T-helper 1 cell treated with Interleukin-12 subunit alpha and Interleukin-12 subunit beta and Interleukin-4 antibody, amounts not matched to agents 30 μg/mL and 1 μg/mL, for 36 hours (primary cell): ENCODE data around the gene PPP1R2.
"Not testable (repeated sequence)": the region's sequence is repeated elsewhere in the genome, so short reads cannot be mapped to it uniquely, and the experiment has no call there.

Source experiments
- H3K27ac Mint-ChIP-seq: one replicate; pipeline ENCODE4 v1.8.0; 2021; ENCODE audit warnings: mild to moderate bottlenecking, mixed read lengths
- H3K27me3 Mint-ChIP-seq: one replicate; pipeline ENCODE4 v1.8.0; 2021; ENCODE audit warnings: low read depth, mixed read lengths
- H3K36me3 Mint-ChIP-seq: one replicate; pipeline ENCODE4 v1.8.0; 2021; ENCODE audit warnings: low read depth, mixed read lengths
- H3K4me1 Mint-ChIP-seq: one replicate; pipeline ENCODE4 v1.8.0; 2021; ENCODE audit warnings: low read depth, mixed read lengths
- H3K4me3 Mint-ChIP-seq: one replicate; pipeline ENCODE4 v1.8.0; 2021; ENCODE audit warnings: mild to moderate bottlenecking, moderate library complexity, mixed read lengths
- H3K9me3 Mint-ChIP-seq: one replicate; pipeline ENCODE4 v1.8.0; 2021; ENCODE audit warnings: mixed read lengths

The PPP1R2 gene

GRCh38 chr3:195539479-195539878, 3.6 kb downstream of the PPP1R2 start:
- H3K27me3 Mint-ChIP-seq, result no peaks in the 10 kb centered on the region
- peak overlapping the region; percentile 38 for H3K27ac Mint-ChIP-seq

GRCh38 chr3:195537995-195538394, 5.1 kb downstream of the PPP1R2 start:
- H3K27me3 Mint-ChIP-seq, result no peaks in the 10 kb centered on the region
- H3K4me1 Mint-ChIP-seq, result peaks cover 51% of the 10 kb centered on the region
- H3K4me3 Mint-ChIP-seq, result peak overlapping the region; percentile 54
- no peak overlapping the region for H3K27ac Mint-ChIP-seq
- H3K9me3 Mint-ChIP-seq, result no peaks in the 10 kb centered on the region
- peaks cover 19% of the 10 kb centered on the region for H3K36me3 Mint-ChIP-seq

More at GRCh38 chr3:195539479-195539878, 3.6 kb downstream of the PPP1R2 start:
- Mint-ChIP-seq H3K36me3 (peaks cover 15% of the 10 kb centered on the region), H3K9me3 (no peaks in the 10 kb centered on the region), H3K4me3 (peak overlapping the region; percentile 83), H3K4me1 (peaks cover 57% of the 10 kb centered on the region)

DNA sequence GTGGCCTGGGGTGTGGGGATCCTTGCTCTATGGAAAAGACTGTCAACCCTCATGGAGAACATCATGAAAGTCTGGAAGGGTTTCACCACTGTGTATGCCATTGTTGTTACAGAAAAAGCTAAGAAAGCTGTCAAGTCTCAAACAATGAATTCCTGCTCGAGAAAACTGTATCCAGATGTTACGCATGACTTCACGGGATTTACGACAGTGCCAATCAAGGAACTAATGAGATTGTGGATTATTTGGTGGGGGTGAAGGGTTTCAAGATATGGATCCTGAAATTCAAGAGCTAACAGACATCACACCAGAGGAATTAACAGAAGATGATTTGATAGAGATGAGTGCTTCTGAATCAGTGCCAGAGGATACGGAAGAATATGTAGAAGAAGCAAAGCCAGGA, 7.8 kb downstream of the PPP1R2 start:
- Mint-ChIP-seq H3K27ac (no peak overlapping the region), H3K4me3 (no peak overlapping the region), H3K27me3 (no peaks in the 10 kb centered on the region), H3K4me1 (peaks cover 46% of the 10 kb centered on the region), H3K36me3 (peaks cover 18% of the 10 kb centered on the region), H3K9me3 (no peaks in the 10 kb centered on the region)

- Mint-ChIP-seq H3K4me1 (peaks cover 26% of the 10 kb centered on the region), H3K36me3 (peaks cover 15% of the 10 kb centered on the region), H3K4me3 (no peak overlapping the region), H3K27ac (no peak overlapping the region), H3K9me3 (no peaks in the 10 kb centered on the region), H3K27me3 (no peaks in the 10 kb centered on the region)
These were observed 10.3 kb downstream of the PPP1R2 start for GRCh38 chr3:195532834-195533233.

- Mint-ChIP-seq H3K27me3 (no peaks in the 10 kb centered on the region), H3K9me3 (no peaks in the 10 kb centered on the region), H3K4me3 (no peak overlapping the region), H3K36me3 (peaks cover 18% of the 10 kb centered on the region), H3K4me1 (peaks cover 23% of the 10 kb centered on the region), H3K27ac (no peak overlapping the region)
These were observed 10.8 kb downstream of the PPP1R2 start for GRCh38 chr3:195532345-195532744.

- Mint-ChIP-seq H3K4me1 (peaks cover 23% of the 10 kb centered on the region), H3K4me3 (no peak overlapping the region), H3K36me3 (peaks cover 18% of the 10 kb centered on the region), H3K27me3 (no peaks in the 10 kb centered on the region), H3K9me3 (no peaks in the 10 kb centered on the region), H3K27ac (no peak overlapping the region)
These were observed 11.4 kb downstream of the PPP1R2 start for GRCh38 chr3:195531683-195532082.

DNA sequence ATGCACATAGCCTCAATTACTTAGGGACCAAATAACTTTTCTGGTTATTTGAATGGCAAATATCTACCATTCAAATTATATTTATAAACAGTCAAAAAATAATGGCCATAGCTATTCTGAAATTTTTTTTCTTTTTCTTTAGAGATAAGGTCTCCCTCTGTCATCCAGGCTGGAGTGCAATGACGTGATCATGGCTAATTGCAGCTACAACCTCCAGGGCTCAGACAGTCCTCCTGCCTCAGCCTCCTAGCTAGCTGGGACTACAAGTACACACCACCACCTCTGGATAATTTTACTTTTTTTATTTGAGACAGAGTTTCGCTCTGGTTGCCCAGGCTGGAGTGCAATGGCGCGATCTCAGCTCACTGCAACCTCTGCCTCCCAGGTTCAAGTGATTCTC, 16.6 kb downstream of the PPP1R2 start:
- Mint-ChIP-seq H3K27ac (no peak overlapping the region), H3K4me1 (peaks cover 26% of the 10 kb centered on the region), H3K9me3 (no peaks in the 10 kb centered on the region), H3K27me3 (no peaks in the 10 kb centered on the region), H3K4me3 (no peak overlapping the region), H3K36me3 (peaks cover 17% of the 10 kb centered on the region)

- Mint-ChIP-seq H3K27ac (peak overlapping the region; percentile 79), H3K4me3 (no peak overlapping the region), H3K27me3 (no peaks in the 10 kb centered on the region), H3K4me1 (peaks cover 25% of the 10 kb centered on the region), H3K36me3 (peaks cover 15% of the 10 kb centered on the region), H3K9me3 (no peaks in the 10 kb centered on the region)
These were observed 18.8 kb downstream of the PPP1R2 start for GRCh38 chr3:195524171-195524896.

DNA sequence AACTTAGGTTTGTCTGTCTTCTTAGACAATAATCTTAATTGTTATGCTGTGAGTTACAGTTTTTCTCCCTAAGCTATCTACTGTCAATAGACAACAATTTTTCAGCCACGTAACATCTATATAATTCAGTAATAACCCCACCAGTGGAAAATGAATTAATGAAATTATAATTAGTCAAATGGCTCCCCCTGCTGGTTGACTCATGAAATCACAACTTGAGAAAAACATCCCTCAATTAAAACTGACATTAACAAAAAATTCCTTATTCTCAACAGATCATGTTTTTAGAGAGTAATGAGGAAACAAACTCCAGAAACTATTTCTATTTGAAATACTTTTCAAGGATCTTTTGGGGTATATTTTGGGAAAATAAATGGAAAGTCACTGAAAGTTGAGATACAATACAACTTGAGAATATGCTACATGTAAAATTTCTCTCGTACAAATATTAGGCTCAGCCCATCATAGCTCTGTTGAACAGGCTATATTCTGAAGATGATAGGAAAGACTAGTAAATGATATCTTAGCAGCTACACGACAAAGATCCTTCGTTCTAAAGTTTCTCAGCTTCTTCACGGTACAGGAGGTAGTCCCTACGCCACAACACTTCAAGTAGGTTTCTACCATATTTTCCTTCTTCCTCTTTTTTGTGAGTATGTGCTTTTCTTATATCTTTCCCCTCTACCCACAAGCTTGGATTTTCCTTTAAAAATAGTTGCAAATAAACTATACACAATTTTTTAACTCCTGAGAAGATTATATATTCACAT, 20.7 kb downstream of the PPP1R2 start:
- H3K27me3 Mint-ChIP-seq, result no peaks in the 10 kb centered on the region
- H3K36me3 Mint-ChIP-seq, result peaks cover 18% of the 10 kb centered on the region
- H3K4me1 Mint-ChIP-seq, result peaks cover 23% of the 10 kb centered on the region
- no peak overlapping the region for H3K27ac Mint-ChIP-seq
- H3K9me3 Mint-ChIP-seq, result no peaks in the 10 kb centered on the region
- H3K4me3 Mint-ChIP-seq, result no peak overlapping the region

DNA sequence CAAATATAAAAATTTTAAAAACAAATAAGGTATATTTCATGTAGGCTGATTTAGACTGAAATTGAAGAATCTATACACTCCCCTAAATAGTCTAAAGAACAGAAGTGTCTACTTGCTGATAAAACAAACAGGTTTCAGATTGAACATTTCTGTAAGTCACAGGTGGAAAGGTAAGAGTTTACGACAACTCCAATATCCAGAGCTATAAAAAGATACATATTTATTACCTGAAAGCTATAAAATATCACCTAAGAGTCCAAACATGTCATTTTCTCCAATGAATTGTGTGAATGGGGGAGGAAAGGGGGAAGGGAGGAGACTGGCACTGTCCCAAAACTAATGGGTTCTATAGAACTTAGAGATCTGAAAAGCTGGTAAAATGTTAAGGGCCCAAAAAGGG, 26.1 kb downstream of the PPP1R2 start:
- Mint-ChIP-seq H3K27me3 (no peaks in the 10 kb centered on the region), H3K36me3 (peaks cover 40% of the 10 kb centered on the region), H3K4me1 (peaks cover 5% of the 10 kb centered on the region), H3K4me3 (no peak overlapping the region), H3K9me3 (no peaks in the 10 kb centered on the region), H3K27ac (no peak overlapping the region)

GRCh38 chr3:195514610-195515235, 28.4 kb downstream of the PPP1R2 start:
- not testable (repeated sequence) for H3K27me3 Mint-ChIP-seq, H3K27ac Mint-ChIP-seq, H3K9me3 Mint-ChIP-seq, H3K4me3 Mint-ChIP-seq, H3K4me1 Mint-ChIP-seq
- H3K36me3 Mint-ChIP-seq, result peaks cover 41% of the 10 kb centered on the region

DNA sequence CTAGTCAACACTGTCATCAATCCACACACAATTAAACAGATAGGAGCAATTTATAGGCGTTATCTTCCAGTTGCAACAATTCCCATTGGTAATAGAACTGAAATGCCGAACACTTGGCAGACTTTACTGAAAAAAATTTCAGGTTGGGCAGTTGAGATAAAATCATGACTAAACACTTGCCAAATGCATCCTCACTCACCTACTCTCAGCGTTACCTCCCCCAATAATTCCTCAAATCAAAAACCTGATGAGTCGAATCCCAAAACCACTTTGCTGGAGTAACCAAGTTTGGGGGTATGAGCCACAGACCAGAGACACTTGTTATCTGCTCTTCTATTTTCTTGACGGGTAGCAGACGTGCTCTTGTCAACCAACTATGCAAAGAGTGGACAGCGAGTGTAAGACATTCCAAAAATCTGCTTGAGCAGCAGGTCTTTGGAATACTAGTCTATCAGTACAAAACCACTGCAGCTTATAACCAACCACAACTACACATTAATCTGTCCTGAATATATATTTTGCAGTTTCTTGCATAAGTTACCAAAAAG, 30.3 kb downstream of the PPP1R2 start:
- Mint-ChIP-seq H3K36me3 (peaks cover 38% of the 10 kb centered on the region), H3K4me1 (peaks cover 7% of the 10 kb centered on the region), H3K4me3 (no peak overlapping the region), H3K27ac (no peak overlapping the region), H3K27me3 (no peaks in the 10 kb centered on the region), H3K9me3 (no peaks in the 10 kb centered on the region)

DNA sequence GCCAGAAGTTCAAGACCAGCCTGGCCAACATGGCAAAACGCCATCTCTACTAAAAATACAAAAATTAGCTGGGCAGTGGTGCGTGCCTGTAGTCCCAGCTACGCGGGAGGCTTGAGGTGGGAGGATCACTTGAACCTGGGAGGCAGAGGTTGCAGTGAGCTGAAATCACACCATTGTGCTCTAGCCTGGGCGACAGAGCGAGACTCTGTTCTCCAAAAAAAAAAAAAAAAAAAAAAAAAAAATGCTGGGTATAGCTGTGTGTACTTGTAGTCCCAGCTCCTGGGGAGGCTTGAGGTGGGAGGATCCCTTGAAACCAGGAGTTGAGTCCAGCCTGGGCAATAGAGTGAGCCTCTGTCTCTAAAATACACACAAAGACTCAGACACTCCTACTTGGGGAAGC, 32.0 kb downstream of the PPP1R2 start:
- Mint-ChIP-seq H3K27ac (no peak overlapping the region), H3K27me3 (no peaks in the 10 kb centered on the region), H3K4me1 (peaks cover 3% of the 10 kb centered on the region), H3K9me3 (no peaks in the 10 kb centered on the region), H3K4me3 (no peak overlapping the region), H3K36me3 (peaks cover 29% of the 10 kb centered on the region)

GRCh38 chr3:195508185-195508584, 34.9 kb downstream of the PPP1R2 start:
- Mint-ChIP-seq H3K27ac (no peak overlapping the region), H3K27me3 (no peaks in the 10 kb centered on the region), H3K4me1 (peaks cover 1% of the 10 kb centered on the region), H3K36me3 (peaks cover 9% of the 10 kb centered on the region), H3K4me3 (no peak overlapping the region), H3K9me3 (no peaks in the 10 kb centered on the region)
